T-helper 1 cell treated with Interleukin-12 subunit alpha and Interleukin-12 subunit beta and Interleukin-4 antibody, amounts not matched to agents 30 μg/mL and 1 μg/mL, for 36 hours (primary cell): ENCODE data around the gene CACNB4.
"Not testable (repeated sequence)": the region's sequence is repeated elsewhere in the genome, so short reads cannot be mapped to it uniquely, and the experiment has no call there.

Experiments used
- H3K27ac Mint-ChIP-seq: one replicate; pipeline ENCODE4 v1.8.0; 2021; ENCODE audit warnings: mild to moderate bottlenecking, mixed read lengths
- H3K27me3 Mint-ChIP-seq: one replicate; pipeline ENCODE4 v1.8.0; 2021; ENCODE audit warnings: low read depth, mixed read lengths
- H3K36me3 Mint-ChIP-seq: one replicate; pipeline ENCODE4 v1.8.0; 2021; ENCODE audit warnings: low read depth, mixed read lengths
- H3K4me1 Mint-ChIP-seq: one replicate; pipeline ENCODE4 v1.8.0; 2021; ENCODE audit warnings: low read depth, mixed read lengths
- H3K4me3 Mint-ChIP-seq: one replicate; pipeline ENCODE4 v1.8.0; 2021; ENCODE audit warnings: mild to moderate bottlenecking, moderate library complexity, mixed read lengths
- H3K9me3 Mint-ChIP-seq: one replicate; pipeline ENCODE4 v1.8.0; 2021; ENCODE audit warnings: mixed read lengths

CACNB4 gene

GRCh38 chr2:152031747-152032306 is 67.0 kb downstream of the CACNB4 start:
- Mint-ChIP-seq H3K9me3 (no peaks in the 10 kb centered on the region), H3K36me3 (no peaks in the 10 kb centered on the region), H3K27ac (peak overlapping the region; percentile 10), H3K4me3 (no peak overlapping the region), H3K4me1 (no peaks in the 10 kb centered on the region), H3K27me3 (peaks cover 20% of the 10 kb centered on the region)

- H3K27ac Mint-ChIP-seq, H3K4me3 Mint-ChIP-seq, H3K9me3 Mint-ChIP-seq, H3K4me1 Mint-ChIP-seq, H3K36me3 Mint-ChIP-seq: not testable (repeated sequence)
- peaks cover 20% of the 10 kb centered on the region for H3K27me3 Mint-ChIP-seq
Measured at GRCh38 chr2:152030596-152031328, 68.1 kb downstream of the CACNB4 start.

GRCh38 chr2:152028182-152028862 is 70.5 kb downstream of the CACNB4 start:
- Mint-ChIP-seq H3K9me3 (no peaks in the 10 kb centered on the region), H3K4me1 (peaks cover 8% of the 10 kb centered on the region), H3K27me3 (peaks cover 15% of the 10 kb centered on the region), H3K36me3 (no peaks in the 10 kb centered on the region), H3K4me3 (no peak overlapping the region), H3K27ac (no peak overlapping the region)

DNA sequence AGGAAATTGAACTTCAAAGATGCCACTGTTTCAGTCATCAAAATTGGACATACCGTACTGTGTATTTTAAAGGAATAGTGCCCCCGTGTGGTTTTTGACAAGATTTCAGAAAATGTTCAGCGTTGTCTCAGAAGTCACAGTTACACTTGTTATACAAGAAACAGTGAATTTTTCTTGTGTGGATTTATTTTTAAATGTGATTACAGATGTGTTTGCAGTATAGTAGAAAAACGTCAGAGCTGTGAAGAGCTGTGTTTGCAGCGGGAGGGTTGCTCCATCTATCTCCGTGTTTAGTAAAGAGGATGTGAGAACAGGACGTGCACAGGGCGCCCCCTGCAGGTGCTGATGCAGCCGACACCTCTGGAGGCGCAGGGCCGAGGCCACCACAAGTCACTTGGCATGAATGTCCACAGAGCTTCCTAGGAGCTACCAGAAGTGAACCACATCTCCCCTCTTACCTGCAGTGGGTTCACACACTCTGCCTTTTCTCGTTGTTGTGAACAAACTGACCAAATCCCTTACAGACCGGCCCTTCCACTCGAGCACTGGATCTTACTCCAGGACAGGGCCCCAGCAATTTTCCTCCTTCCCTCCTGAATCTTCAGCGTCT is 73.1 kb downstream of the CACNB4 start:
- no peaks in the 10 kb centered on the region for H3K9me3 Mint-ChIP-seq
- peaks cover 8% of the 10 kb centered on the region for H3K4me1 Mint-ChIP-seq
- H3K4me3 Mint-ChIP-seq: peak overlapping the region; percentile 84
- peaks cover 11% of the 10 kb centered on the region for H3K27me3 Mint-ChIP-seq
- peak overlapping the region; percentile 31 for H3K27ac Mint-ChIP-seq
- H3K36me3 Mint-ChIP-seq: no peaks in the 10 kb centered on the region

DNA sequence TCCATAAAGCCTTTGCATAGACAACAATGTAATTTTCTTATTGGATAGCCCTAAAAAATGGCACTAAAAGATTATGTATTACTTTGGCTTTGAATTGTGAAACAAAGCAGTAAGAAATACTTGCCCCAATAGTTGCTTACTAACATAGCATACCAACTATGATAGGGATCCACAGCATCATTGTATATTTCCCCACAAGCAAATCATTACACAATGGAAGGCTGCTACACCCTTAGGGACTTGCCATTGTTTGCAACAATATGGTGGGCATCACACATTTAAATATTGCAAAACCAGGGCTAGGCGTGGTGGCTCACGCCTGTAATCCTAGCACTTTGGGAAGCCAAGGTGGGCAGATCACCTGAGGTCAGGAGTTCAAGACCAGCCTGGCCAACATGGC is 74.4 kb downstream of the CACNB4 start:
- Mint-ChIP-seq H3K27me3 (peaks cover 18% of the 10 kb centered on the region), H3K4me1 (peaks cover 8% of the 10 kb centered on the region), H3K36me3 (no peaks in the 10 kb centered on the region), H3K4me3 (no peak overlapping the region), H3K9me3 (no peaks in the 10 kb centered on the region), H3K27ac (no peak overlapping the region)

DNA sequence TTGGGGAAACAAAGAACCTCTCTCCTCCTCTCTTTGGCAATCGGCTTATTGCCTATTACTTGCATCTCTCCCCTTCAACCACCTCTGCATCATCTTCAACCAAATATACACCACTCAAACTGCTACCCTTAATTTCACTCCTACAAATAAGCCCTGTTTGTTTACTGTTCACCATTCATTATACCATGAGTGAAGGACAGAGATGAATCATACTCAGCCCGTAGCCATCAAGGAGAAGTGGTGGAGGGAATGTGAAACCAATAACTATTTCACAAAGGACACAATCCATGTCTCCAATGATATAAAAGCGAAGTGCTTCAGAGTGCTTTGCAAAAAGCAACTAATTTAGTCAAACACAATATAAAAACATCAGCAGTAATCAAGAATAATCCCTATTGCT is 76.8 kb downstream of the CACNB4 start:
- H3K36me3 Mint-ChIP-seq: no peaks in the 10 kb centered on the region
- no peak overlapping the region for H3K4me3 Mint-ChIP-seq
- H3K4me1 Mint-ChIP-seq: peaks cover 8% of the 10 kb centered on the region
- peaks cover 18% of the 10 kb centered on the region for H3K27me3 Mint-ChIP-seq
- H3K27ac Mint-ChIP-seq: no peak overlapping the region
- H3K9me3 Mint-ChIP-seq: no peaks in the 10 kb centered on the region

GRCh38 chr2:152021001-152021400 is 77.8 kb downstream of the CACNB4 start:
- H3K27ac Mint-ChIP-seq, H3K4me1 Mint-ChIP-seq, H3K4me3 Mint-ChIP-seq, H3K36me3 Mint-ChIP-seq, H3K9me3 Mint-ChIP-seq: not testable (repeated sequence)
- H3K27me3 Mint-ChIP-seq: peaks cover 18% of the 10 kb centered on the region

DNA sequence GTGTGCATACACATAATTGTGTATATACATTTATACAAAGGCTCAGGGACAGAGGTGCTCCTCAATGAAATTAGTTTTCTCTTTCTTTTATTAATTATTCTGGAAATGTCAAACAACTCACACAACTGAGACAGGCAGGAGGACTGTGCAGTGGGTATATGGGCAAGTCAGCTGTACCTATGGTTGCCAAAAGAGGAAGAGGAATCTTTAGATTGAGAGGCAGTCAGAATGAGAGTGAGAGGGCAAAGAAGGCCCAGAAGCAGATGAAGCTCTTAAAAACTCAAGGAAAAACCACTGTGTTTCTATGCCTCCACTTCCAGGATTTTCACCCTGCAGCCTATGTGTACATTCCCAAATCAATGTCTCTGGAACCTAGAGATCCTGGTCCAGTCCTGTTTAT is 79.1 kb downstream of the CACNB4 start:
- Mint-ChIP-seq H3K9me3 (no peaks in the 10 kb centered on the region), H3K4me1 (no peaks in the 10 kb centered on the region), H3K4me3 (no peak overlapping the region), H3K27me3 (peaks cover 18% of the 10 kb centered on the region), H3K27ac (no peak overlapping the region), H3K36me3 (no peaks in the 10 kb centered on the region)

DNA sequence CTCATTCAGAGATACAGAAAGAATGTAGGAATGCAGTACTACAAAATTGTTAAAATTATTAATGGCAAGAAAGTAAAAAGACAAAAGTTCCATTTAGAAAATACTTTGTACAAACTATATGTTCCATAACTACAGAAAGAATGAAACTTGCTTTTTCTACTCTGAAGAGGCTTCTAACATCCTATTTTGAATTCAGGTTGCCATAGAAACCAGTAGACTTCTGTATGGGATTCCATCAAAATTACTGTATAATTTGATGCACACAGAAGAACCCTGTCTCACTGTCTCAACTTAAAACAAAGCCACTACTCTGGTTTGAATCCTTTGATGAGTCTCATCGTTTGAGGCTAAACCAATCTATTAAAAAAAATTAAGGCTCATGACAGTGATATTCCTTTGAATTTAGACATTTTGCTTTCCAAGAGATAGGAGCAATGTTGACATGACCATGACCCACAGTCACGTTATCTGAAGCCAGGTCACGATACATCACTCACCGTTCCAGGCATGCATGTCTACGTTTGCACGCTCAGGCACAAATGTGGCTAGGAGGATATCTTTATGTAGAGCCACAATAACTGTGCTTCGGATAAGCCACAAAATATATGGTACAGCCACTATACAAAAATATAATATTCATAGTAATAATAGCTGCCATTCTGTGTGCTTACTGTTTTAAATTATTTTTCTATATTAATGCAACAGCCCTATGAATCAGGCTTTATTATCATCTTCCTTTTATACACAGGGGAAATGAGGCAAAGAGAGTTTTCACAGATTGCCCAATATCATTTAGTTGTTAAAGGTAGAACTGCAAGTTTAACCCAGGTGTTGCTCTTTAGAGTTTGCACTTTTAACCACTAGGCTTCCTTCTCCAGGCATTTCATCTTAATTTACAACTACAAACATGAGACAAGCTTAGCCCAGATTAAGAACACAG is 82.4 kb downstream of the CACNB4 start:
- H3K27ac Mint-ChIP-seq: no peak overlapping the region
- peaks cover 19% of the 10 kb centered on the region for H3K27me3 Mint-ChIP-seq
- no peaks in the 10 kb centered on the region for H3K9me3 Mint-ChIP-seq
- H3K36me3 Mint-ChIP-seq: no peaks in the 10 kb centered on the region
- no peaks in the 10 kb centered on the region for H3K4me1 Mint-ChIP-seq
- no peak overlapping the region for H3K4me3 Mint-ChIP-seq

DNA sequence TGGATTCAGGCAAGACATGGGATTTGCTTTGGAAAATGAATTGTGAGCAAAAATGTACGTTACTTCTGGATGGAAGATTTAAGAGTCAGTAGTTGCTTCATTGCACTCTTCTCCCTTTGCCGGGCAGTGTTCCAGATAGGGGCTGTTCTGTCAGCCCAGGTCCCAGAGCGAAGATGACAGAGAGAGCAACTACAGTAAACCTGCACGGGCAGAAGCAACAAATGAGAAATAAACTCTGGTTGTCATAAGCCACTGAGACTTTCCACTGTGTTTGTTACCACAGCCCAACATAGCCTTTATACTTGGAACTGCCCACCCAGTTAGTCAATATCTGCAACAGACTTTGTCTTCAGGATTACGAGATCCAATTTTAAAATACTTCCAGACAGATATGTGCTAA is 83.3 kb downstream of the CACNB4 start:
- no peak overlapping the region for H3K27ac Mint-ChIP-seq
- peaks cover 17% of the 10 kb centered on the region for H3K27me3 Mint-ChIP-seq
- H3K4me1 Mint-ChIP-seq: no peaks in the 10 kb centered on the region
- H3K4me3 Mint-ChIP-seq: no peak overlapping the region
- H3K9me3 Mint-ChIP-seq: no peaks in the 10 kb centered on the region
- H3K36me3 Mint-ChIP-seq: no peaks in the 10 kb centered on the region

DNA sequence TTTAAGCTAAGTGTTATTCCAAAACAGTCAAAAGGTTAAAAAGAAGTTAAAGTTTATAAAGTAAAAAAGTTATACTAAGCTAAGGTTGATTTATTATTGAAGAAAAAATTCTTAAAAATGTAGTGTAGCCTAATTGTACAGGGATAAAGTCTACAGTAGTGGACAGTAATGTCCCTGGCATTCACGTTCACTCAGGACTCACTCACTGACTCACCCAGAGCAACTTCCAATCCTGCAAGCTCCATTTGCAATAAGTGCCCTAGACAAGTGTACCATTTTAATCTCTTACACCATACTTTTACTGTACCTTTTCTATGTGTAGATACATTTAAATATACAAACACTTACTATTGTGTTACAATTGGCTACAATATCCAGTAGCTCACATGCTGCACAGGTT is 86.1 kb downstream of the CACNB4 start:
- H3K27me3 Mint-ChIP-seq: peaks cover 5% of the 10 kb centered on the region
- no peaks in the 10 kb centered on the region for H3K9me3 Mint-ChIP-seq
- H3K36me3 Mint-ChIP-seq: no peaks in the 10 kb centered on the region
- no peak overlapping the region for H3K27ac Mint-ChIP-seq
- no peaks in the 10 kb centered on the region for H3K4me1 Mint-ChIP-seq
- H3K4me3 Mint-ChIP-seq: no peak overlapping the region

- H3K27ac Mint-ChIP-seq: no peak overlapping the region
- H3K36me3 Mint-ChIP-seq: no peaks in the 10 kb centered on the region
- no peaks in the 10 kb centered on the region for H3K4me1 Mint-ChIP-seq
- H3K9me3 Mint-ChIP-seq: no peaks in the 10 kb centered on the region
- H3K27me3 Mint-ChIP-seq: peaks cover 5% of the 10 kb centered on the region
- H3K4me3 Mint-ChIP-seq: no peak overlapping the region
Measured at GRCh38 chr2:152011724-152012123, 87.1 kb downstream of the CACNB4 start.

DNA sequence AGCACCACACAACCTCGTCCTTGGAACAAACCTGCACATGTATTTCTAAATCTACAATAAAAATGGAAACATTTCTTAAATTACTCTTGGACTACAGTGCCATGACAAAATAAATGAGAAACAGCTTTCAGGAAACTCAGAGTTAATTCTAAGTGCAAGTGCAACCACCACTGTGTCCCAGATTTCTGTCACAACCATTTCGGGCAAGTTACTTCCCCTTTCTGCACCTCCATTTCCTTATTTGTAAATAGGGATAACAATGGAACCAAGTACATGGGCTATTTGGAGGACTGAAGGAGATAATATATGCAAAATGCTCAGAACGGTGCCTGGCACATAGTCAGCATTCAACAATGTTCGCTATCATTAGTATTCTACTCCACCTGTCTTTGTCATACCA is 93.2 kb downstream of the CACNB4 start:
- H3K27ac Mint-ChIP-seq: no peak overlapping the region
- no peaks in the 10 kb centered on the region for H3K36me3 Mint-ChIP-seq
- H3K4me3 Mint-ChIP-seq: no peak overlapping the region
- no peaks in the 10 kb centered on the region for H3K9me3 Mint-ChIP-seq
- H3K4me1 Mint-ChIP-seq: peaks cover 7% of the 10 kb centered on the region
- H3K27me3 Mint-ChIP-seq: peaks cover 3% of the 10 kb centered on the region

DNA sequence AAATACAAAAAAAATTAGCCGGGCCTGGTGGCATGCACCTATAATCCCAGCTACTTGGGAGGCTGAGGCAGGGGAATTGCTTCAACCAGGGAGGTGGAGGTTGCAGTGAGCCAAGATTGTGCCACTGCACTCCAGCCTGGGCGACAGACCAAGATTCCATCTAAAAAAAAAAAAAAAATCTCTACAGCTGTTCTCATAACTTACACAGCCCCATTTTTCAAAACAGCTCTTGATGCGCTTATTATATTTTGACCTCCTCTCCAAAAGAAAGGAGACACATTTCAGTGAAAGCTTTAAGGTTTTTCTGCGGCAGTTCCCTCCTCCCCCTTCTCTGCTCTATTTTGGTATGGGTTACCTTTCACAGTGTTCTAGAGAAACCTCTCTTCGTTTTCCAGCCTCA is 95.6 kb downstream of the CACNB4 start:
- not testable (repeated sequence) for H3K4me1 Mint-ChIP-seq, H3K27me3 Mint-ChIP-seq, H3K9me3 Mint-ChIP-seq, H3K27ac Mint-ChIP-seq, H3K4me3 Mint-ChIP-seq, H3K36me3 Mint-ChIP-seq
